Measurements from ENCODE around the gene ANGPT4. TPM values are rescaled to one million over a fixed set of nuclear protein-coding genes. Genes with fewer than 3 reads are reported as not detected.
A peak's percentile ranks its signal among the peaks of the same experiment; 100 is the strongest.

ANGPT4 gene
- total RNA-seq, 1 donor from 2014 or later = not detected

DNA sequence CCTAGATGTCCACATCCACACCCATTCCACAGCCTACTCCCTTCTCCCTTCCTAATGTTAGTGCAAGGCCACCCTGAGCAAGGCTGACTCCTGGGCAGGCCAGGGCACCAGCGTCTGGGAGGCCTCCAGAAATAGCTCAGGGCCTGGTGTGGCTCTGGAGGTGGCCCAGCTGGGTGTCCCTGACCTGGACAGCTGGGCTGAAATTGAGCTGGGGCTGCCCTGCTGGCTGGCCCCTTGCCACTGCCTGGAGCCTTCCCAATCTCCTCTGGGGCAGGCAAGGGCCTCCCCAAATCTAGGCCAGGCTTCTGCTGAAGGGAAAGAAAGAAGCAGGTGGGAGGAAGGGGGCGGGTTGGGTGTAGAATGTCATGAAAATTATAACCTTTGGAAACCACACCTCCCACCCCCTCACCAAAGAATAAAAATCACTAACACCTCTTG lies 80.5 kb downstream of the ANGPT4 start:
- POLR2A ChIA-PET = interaction anchor here (0.6 kb wide), 1 partner anchor 9 kb away, joined by 5 read pairs; no protein-coding TSS in a partner anchor
- CTCF ChIA-PET = no interaction called here
- Mint-ChIP-seq H3K27ac (peak overlapping the region; percentile 26), H3K36me3 (ENCODE audit: low read depth) (peaks cover 11% of the 10 kb centered on the region), H3K9me3 (no peaks in the 10 kb centered on the region), H3K27me3 (no peaks in the 10 kb centered on the region), H3K4me1 (peaks cover 47% of the 10 kb centered on the region), H3K4me3 (peak overlapping the region; percentile 64)
- intact Hi-C loops (cut with micrococcal nuclease) = no loop called here
- ATAC-seq (ENCODE audit: low read depth) (no peak), DNase-seq (no peak)
- TF ChIP-seq, protein P1, sequence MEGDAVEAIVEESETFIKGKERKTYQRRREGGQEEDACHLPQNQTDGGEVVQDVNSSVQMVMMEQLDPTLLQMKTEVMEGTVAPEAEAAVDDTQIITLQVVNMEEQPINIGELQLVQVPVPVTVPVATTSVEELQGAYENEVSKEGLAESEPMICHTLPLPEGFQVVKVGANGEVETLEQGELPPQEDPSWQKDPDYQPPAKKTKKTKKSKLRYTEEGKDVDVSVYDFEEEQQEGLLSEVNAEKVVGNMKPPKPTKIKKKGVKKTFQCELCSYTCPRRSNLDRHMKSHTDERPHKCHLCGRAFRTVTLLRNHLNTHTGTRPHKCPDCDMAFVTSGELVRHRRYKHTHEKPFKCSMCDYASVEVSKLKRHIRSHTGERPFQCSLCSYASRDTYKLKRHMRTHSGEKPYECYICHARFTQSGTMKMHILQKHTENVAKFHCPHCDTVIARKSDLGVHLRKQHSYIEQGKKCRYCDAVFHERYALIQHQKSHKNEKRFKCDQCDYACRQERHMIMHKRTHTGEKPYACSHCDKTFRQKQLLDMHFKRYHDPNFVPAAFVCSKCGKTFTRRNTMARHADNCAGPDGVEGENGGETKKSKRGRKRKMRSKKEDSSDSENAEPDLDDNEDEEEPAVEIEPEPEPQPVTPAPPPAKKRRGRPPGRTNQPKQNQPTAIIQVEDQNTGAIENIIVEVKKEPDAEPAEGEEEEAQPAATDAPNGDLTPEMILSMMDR (IDR thresholded peaks at IDR 0.05) = no peak

DNA sequence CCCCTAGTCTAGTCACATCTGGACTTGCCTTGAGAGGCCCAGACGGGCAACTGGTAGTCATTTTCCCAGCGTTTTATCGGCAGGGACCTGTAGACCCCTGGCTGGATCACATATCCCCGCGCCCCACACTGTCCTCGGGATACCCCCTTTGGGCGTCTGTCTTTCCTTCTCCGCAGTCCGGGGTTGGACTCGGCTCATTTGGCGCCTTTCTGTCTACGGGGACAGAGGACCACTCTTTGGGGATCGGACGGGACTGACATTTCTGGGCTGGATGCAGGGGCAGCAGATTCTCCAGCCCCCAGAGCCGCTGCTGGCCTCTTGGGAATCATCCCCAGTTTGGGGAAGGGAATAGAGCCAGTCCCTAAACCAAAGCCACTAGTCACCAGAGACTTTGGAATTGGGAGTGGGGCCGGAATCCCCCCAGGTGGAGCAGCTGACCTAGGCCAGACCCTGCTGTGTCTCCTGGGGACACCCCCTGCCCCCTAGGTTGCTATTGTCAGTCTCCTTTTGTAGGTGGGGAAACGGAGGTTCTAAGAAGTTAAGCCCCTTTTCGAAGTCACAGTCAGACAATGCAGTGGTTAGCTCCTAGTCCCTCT lies 81.9 kb downstream of the ANGPT4 start:
- Mint-ChIP-seq H3K9me3 (no peaks in the 10 kb centered on the region), H3K27ac (peak overlapping the region; percentile 81), H3K4me1 (peaks cover 44% of the 10 kb centered on the region), H3K4me3 (peak overlapping the region; percentile 88), H3K27me3 (no peaks in the 10 kb centered on the region), H3K36me3 (ENCODE audit: low read depth) (peaks cover 9% of the 10 kb centered on the region)
- intact Hi-C loops (cut with micrococcal nuclease) = loop anchor here (5.0 kb wide), 1 partner anchor 58 kb away; no protein-coding TSS in a partner anchor
- POLR2A ChIA-PET = interaction anchor here (0.9 to 3.7 kb wide), 4 partner anchors 10 to 427 kb away, joined by 3 to 50 read pairs (median 8); partner anchors contain the start of gene CSNK2A1
- DNase-seq = no peak
- TF ChIP-seq, protein P1 (IDR thresholded peaks at IDR 0.05) = no peak
- CTCF ChIA-PET = interaction anchor here (1.0 to 4.8 kb wide), 2 partner anchors 16 to 122 kb away, joined by 5 to 25 read pairs; no protein-coding TSS in a partner anchor
- ATAC-seq (ENCODE audit: low read depth) = no peak

DNA sequence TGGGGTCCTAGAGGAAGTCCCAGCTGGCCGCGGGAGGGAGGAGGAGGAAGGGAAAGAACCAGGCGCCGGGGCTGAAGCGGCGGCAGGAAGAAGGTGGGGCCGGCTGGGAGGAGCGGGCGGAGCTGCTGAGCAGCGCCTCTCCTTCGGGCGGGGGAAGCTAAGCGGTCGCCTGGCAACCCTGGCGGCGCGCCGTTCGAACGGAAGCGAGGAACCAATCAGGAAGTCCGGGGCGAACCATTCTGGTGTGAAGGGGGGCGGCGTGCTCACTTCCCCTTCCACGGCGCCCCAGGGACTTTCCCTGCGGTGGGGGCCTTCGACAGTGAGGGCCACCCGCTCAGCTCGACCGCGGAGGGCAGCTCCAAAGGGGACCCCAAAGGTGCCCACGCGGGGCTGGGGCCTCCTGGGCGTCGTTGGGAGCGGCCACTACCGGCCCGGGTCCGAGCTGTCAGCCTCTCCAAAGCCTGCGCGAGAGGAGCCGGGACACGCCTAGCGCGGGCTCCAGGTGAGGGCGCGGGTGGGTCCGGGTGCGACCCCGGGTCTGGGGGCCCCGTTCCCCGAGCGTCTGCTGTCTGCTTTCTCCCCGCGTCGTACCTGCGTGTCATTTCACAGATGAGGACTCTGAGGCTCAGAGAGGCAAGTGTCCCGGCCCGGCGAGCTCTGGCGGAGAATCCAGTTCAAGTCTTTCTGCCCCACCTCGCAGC lies 82.5 kb downstream of the ANGPT4 start, which contains the start of gene FAM110A:
Gene FAM110A, plus strand, starts transcription at position 266 of the 701 bp plus-strand sequence. CDS start 11,090 bp downstream, outside the sequence.
- ChIA-PET POLR2A (interaction anchor here (0.5 to 3.7 kb wide), 8 partner anchors 11 to 1818 kb away, joined by 3 to 50 read pairs (median 5); partner anchors contain the start of gene CSNK2A1), CTCF (interaction anchor here (0.6 to 4.8 kb wide), 3 partner anchors 15 to 245 kb away, joined by 4 to 25 read pairs (median 5); no protein-coding TSS in a partner anchor)
- intact Hi-C loops (cut with micrococcal nuclease) = loop anchor here (1.0 to 5.0 kb wide), 5 partner anchors 11 to 289 kb away; partner anchors contain the start of gene PSMF1
- peaks cover 44% of the 10 kb centered on the region for H3K4me1 Mint-ChIP-seq
- peak within 1 kb of the TSS; percentile 81 for H3K27ac Mint-ChIP-seq
- H3K9me3 Mint-ChIP-seq = no peaks in the 10 kb centered on the region
- H3K36me3 Mint-ChIP-seq (ENCODE audit: low read depth) = peaks cover 9% of the 10 kb centered on the region
- peak within 1 kb of the TSS; percentile 88 for H3K4me3 Mint-ChIP-seq
- TF ChIP-seq, protein P1 (IDR thresholded peaks at IDR 0.05) = no peak
- DNase-seq = peak; percentile 91
- no peaks in the 10 kb centered on the region for H3K27me3 Mint-ChIP-seq
- ATAC-seq (ENCODE audit: low read depth) = peak; percentile 92

DNA sequence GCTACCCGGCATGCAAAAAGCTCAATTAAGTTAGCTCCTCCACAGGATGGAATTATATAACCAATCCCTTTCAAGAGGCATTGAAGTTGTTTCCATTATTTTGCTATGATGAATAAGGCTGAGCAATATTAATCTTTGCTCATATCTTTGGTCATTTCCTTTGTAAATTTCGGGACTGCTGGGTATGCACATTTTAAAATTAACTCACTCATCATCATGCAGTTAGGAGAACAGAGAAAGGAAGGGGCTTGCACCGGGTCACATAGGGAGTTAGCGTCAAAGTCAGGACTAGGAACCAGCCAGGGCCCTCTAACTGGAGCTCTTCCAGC lies 83.0 kb downstream of the ANGPT4 start:
- ChIA-PET CTCF (interaction anchor here (0.6 to 4.8 kb wide), 3 partner anchors 15 to 245 kb away, joined by 4 to 25 read pairs (median 5); no protein-coding TSS in a partner anchor), POLR2A (interaction anchor here (0.5 to 3.7 kb wide), 8 partner anchors 11 to 1818 kb away, joined by 3 to 50 read pairs (median 5); partner anchors contain the start of gene CSNK2A1)
- TF ChIP-seq, protein P1 (IDR thresholded peaks at IDR 0.05) = no peak
- DNase-seq (no peak), ATAC-seq (ENCODE audit: low read depth) (no peak)
- Mint-ChIP-seq H3K4me1 (peaks cover 39% of the 10 kb centered on the region), H3K27me3 (no peaks in the 10 kb centered on the region), H3K27ac (peak overlapping the region; percentile 81), H3K4me3 (peak overlapping the region; percentile 88), H3K36me3 (ENCODE audit: low read depth) (peaks cover 4% of the 10 kb centered on the region), H3K9me3 (no peaks in the 10 kb centered on the region)
- intact Hi-C loops (cut with micrococcal nuclease) = loop anchor here (1.0 to 5.0 kb wide), 5 partner anchors 11 to 289 kb away; partner anchors contain the start of gene PSMF1
